HepG2 (cell line): ENCODE results near the gene SPEM2. TPM values are rescaled to one million over a fixed set of nuclear protein-coding genes. Genes with fewer than 3 reads are reported as not detected.

ENCODE experiments used
- ARNT2 ChIP-seq: sonication (generic); formaldehyde crosslinking; IDR thresholded peaks from 2 replicates; pipeline ENCODE4 v1.8.0; 2022; ENCODE audit warnings: mild to moderate bottlenecking, low read depth, missing genetic modification reagents, moderate library complexity
- ATF5 ChIP-seq: sonication (generic); formaldehyde crosslinking; IDR thresholded peaks from 2 replicates; pipeline ENCODE4 v1.4.0; 2020; ENCODE audit warnings: mild to moderate bottlenecking, low read depth, missing genetic modification reagents
- CBX5 ChIP-seq: sonication (generic); formaldehyde crosslinking; IDR thresholded peaks from 2 replicates; pipeline ENCODE4 v1.4.0; 2020; ENCODE audit warnings: missing genetic modification reagents, borderline replicate concordance
- DMAP1 ChIP-seq: IDR thresholded peaks from 2 replicates; pipeline ENCODE4 v1.6.1; 2016
- ELF1 ChIP-seq: sonication (generic); formaldehyde crosslinking; IDR thresholded peaks from 2 replicates; pipeline ENCODE4 v1.4.0; 2020; ENCODE audit warnings: missing genetic modification reagents
- ETV5 ChIP-seq: IDR thresholded peaks from 2 replicates; pipeline ENCODE4 v1.6.1; 2018; ENCODE audit warnings: missing biosample characterization, missing genetic modification reagents, inconsistent platforms, borderline replicate concordance
- FOXJ3 ChIP-seq: sonication (generic); formaldehyde crosslinking; IDR thresholded peaks from 2 replicates; pipeline ENCODE4 v1.4.0; 2020; ENCODE audit warnings: missing genetic modification reagents, mild to moderate bottlenecking, borderline replicate concordance
- GMEB1 ChIP-seq: sonication (generic); formaldehyde crosslinking; IDR thresholded peaks from 2 replicates; pipeline ENCODE4 v1.5.1; 2020; ENCODE audit warnings: missing genetic modification reagents, mild to moderate bottlenecking, borderline replicate concordance
- HMGXB4 ChIP-seq, 2 experiments: sonication (generic) in 1 of 2; formaldehyde crosslinking in 1 of 2; IDR thresholded peaks; 2 replicates each; pipeline versions ENCODE4 v1.4.0 to v1.6.1; 2018 to 2020; ENCODE audit warnings: missing genetic modification reagents in 2 of 2, borderline replicate concordance in 1 of 2, low read depth in 1 of 2, mild to moderate bottlenecking in 1 of 2, missing biosample characterization in 1 of 2
- MTA3 ChIP-seq: sonication (generic); formaldehyde crosslinking; IDR thresholded peaks from 2 replicates; pipeline ENCODE4 v1.4.0; 2020; ENCODE audit warnings: missing genetic modification reagents
- NR2C2 ChIP-seq: sonication (generic); formaldehyde crosslinking; IDR thresholded peaks from 2 replicates; pipeline ENCODE4 v1.4.0; 2020; ENCODE audit warnings: missing genetic modification reagents, mild to moderate bottlenecking, moderate library complexity, borderline replicate concordance
- PAWR ChIP-seq: sonication (generic); formaldehyde crosslinking; IDR thresholded peaks from 2 replicates; pipeline ENCODE4 v1.4.0; 2020; ENCODE audit warnings: missing genetic modification reagents, mild to moderate bottlenecking, borderline replicate concordance
- SATB2 ChIP-seq: sonication (generic); formaldehyde crosslinking; IDR thresholded peaks from 2 replicates; pipeline ENCODE4 v1.5.0; 2020; ENCODE audit warnings: missing genetic modification reagents
- SKI ChIP-seq: fragments of 450-650 bp; IDR thresholded peaks from one replicate; pipeline ENCODE4 v1.6.1; 2018; ENCODE audit warnings: mild to moderate bottlenecking; ENCODE audit not compliant: partially characterized antibody
- YEATS4 ChIP-seq: sonication (generic); formaldehyde crosslinking; IDR thresholded peaks from 2 replicates; pipeline ENCODE4 v1.4.0; 2020; ENCODE audit warnings: missing genetic modification reagents, borderline replicate concordance
- ZNF12 ChIP-seq: sonication (generic); formaldehyde crosslinking; IDR thresholded peaks from 2 replicates; pipeline ENCODE4 v1.5.0; 2020; ENCODE audit warnings: missing genetic modification reagents
- ZNF205 ChIP-seq: IDR thresholded peaks from 2 replicates; pipeline ENCODE4 v1.6.1; 2018; ENCODE audit warnings: missing biosample characterization, missing genetic modification reagents
- ZNF282 ChIP-seq: fragments of 450-650 bp; IDR thresholded peaks from 2 replicates; pipeline ENCODE4 v1.6.1; 2018; ENCODE audit not compliant: partially characterized antibody
- ZNF350 ChIP-seq: sonication (generic); formaldehyde crosslinking; IDR thresholded peaks from 2 replicates; pipeline ENCODE4 v1.4.0; 2020; ENCODE audit warnings: mild to moderate bottlenecking, low read depth, missing genetic modification reagents, borderline replicate concordance
- ZNF556 ChIP-seq: sonication (generic); formaldehyde crosslinking; IDR thresholded peaks from 2 replicates; pipeline ENCODE4 v1.4.0; 2020; ENCODE audit warnings: mild to moderate bottlenecking, missing genetic modification reagents, borderline replicate concordance
- ZNF563 ChIP-seq: sonication (generic); formaldehyde crosslinking; IDR thresholded peaks from 2 replicates; pipeline ENCODE4 v1.8.0; 2022; ENCODE audit warnings: mild to moderate bottlenecking, moderate library complexity, missing genetic modification reagents
- ZNF670 ChIP-seq: sonication (generic); formaldehyde crosslinking; IDR thresholded peaks from 2 replicates; pipeline ENCODE4 v1.8.0; 2022; ENCODE audit warnings: mild to moderate bottlenecking, missing genetic modification reagents, borderline replicate concordance
- ZNF747 ChIP-seq: sonication (generic); formaldehyde crosslinking; IDR thresholded peaks from 2 replicates; pipeline ENCODE4 v1.8.1; 2023; ENCODE audit warnings: missing genetic modification reagents, mild to moderate bottlenecking, borderline replicate concordance
- polyA plus RNA-seq, 8 experiments: library from polyadenylated mRNA; depleted of rRNA in 3 of 8; stranded (reverse) in 7 of 8; unstranded in 1 of 8; fragments of >200 nt; fragmentation: Illumina TruSeq in 4 of 8; extraction: Trizol in 4 of 8; gene quantifications; 2 replicates each; pipeline versions ENCODE4 v1.2.1 to v1.2.3, GENCODE V29; 2011 to 2016; ENCODE audit warnings: low read depth in 4 of 8, missing spikeins in 1 of 8, mixed read lengths in 1 of 8; ENCODE audit not compliant: insufficient read depth in 1 of 8
- total RNA-seq, 5 experiments: library from RNA; depleted of rRNA; stranded (reverse); fragments of >200 nt; fragmentation: Illumina TruSeq; extraction: Trizol; gene quantifications; 2 replicates each; pipeline ENCODE4 v1.2.3, GENCODE V29; 2016; ENCODE audit warnings: low read depth in 1 of 5

Gene SPEM2
- total and polyA plus RNA-seq, 2 of the 13 experiments (the other 11 are each of a cell fraction or from before 2014, with no cell fraction given): not detected

GRCh38 chr17:7394452-7395191, 30.8 kb upstream of the SPEM2 start, which contains the start of gene PLSCR3 (continued):
- TF ChIP-seq ZNF670 (CRISPR knock-in tag): no peak
- TF ChIP-seq FOXJ3: no peak
- TF ChIP-seq ZNF563 (CRISPR knock-in tag): no peak; the same call in 1 of the 2 replicates
- TF ChIP-seq CBX5 (CRISPR knock-in tag): 0 out of 2 replicates have a peak, but pooled peaks have one; percentile 61
- TF ChIP-seq MTA3: no peak
- TF ChIP-seq ZNF747 (CRISPR knock-in tag): peak; percentile 51; the same call in 1 of the 2 replicates
- TF ChIP-seq DMAP1 (CRISPR knock-in tag): peak; percentile 64; the same call in 1 of the 2 replicates
- 0 out of 2 replicates have a peak, but pooled peaks have one; percentile 31 for TF ChIP-seq ZNF205 (CRISPR knock-in tag)
- TF ChIP-seq PAWR (CRISPR knock-in tag): no peak
- TF ChIP-seq SATB2 (CRISPR knock-in tag): no peak
- TF ChIP-seq ARNT2: peak; percentile 85
- TF ChIP-seq ETV5 (CRISPR knock-in tag): peak; percentile 31
- peak in 1 of 2 experiments; percentile 55; a peak in 2 of 4 replicates for TF ChIP-seq HMGXB4 (CRISPR knock-in tag; IDR thresholded peaks at IDR 0.05; ENCODE audit: borderline replicate concordance in 1 of 2, low read depth in 1 of 2)
- TF ChIP-seq ZNF350: peak; percentile 49; the same call in 1 of the 2 replicates
- 0 out of 2 replicates have a peak, but pooled peaks have one; percentile 38 for TF ChIP-seq ZNF12 (CRISPR knock-in tag)
- peak; percentile 78; the same call in 1 of the 2 replicates for TF ChIP-seq YEATS4 (CRISPR knock-in tag)
- TF ChIP-seq ZNF556: peak; percentile 27; the same call in 1 of the 2 replicates
- TF ChIP-seq ZNF282: no peak
- peak; percentile 49; the same call in 1 of the 2 replicates for TF ChIP-seq NR2C2
- TF ChIP-seq SKI: peak; percentile 32
- peak; percentile 9; the same call in 1 of the 2 replicates for TF ChIP-seq ELF1 (CRISPR knock-in tag)
- peak; percentile 42; the same call in 1 of the 2 replicates for TF ChIP-seq GMEB1 (CRISPR knock-in tag)
- TF ChIP-seq ATF5 (CRISPR knock-in tag): no peak
